NCI-H1694 (cell line): ENCODE results near the gene CASS4.

ENCODE experiments used
- DNase-seq: peaks from one replicate; lab custom pipeline; 2025; lab: John Stamatoyannopoulos, UW

The CASS4 gene

DNA sequence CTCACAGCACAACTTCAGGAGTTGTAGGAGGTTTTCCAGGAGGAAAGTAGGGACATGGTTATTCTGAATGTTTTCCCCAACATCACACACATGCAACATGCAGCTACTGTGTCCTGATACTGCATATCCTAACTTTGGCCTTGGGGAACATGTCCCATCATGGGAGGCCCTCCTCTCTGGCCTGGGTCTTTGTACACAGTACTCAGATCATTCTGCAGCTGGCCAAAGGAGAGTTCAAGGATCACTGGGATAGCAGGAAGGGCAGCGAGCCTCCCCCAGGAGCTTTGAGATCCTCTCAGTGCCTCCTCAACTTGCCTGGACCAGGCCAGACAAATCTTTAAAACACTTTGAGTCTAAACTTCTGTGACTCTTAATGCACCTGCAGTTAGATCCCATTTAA, 12.9 kb downstream of the CASS4 start:
- DNase-seq: no peak

DNA sequence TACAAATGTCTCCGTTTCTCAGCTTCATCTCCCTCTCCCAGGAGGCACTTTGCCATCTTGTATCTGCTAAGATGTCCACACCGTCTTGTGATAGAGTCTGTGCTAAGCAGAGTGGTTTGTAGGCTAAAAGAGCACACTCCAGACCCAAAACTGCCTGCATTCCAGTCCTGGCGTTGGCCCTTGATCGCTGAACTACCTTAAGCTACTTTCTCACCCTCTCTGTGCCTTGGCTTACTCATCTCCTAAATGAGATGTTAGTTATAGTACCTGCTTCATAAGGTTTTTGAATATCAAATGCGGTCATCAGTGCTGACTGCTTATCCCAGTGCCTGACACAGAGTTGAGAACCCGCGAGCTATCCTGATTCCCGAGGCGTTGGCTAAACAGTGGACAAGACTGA, 14.0 kb downstream of the CASS4 start:
- no peak for DNase-seq

DNA sequence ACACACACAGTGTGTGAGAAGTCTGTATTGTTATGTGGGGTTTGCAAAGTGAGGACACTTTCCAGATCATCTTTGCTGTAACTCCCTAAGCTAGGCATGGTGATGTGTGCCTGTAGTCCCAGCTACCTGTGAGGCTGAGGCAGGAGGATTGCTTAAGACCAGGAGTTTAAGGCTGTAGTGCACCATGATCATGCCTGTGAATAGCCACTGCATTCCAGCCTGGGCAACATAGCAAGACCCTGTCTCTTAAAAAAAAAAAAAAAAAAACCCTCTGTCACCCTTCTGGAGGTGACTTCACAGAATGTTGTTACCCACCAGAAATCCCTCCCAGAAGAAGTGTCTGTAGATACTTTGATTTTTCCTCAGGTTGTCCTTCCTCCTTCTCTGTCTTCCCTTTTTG, 14.9 kb downstream of the CASS4 start:
- DNase-seq: no peak

DNA sequence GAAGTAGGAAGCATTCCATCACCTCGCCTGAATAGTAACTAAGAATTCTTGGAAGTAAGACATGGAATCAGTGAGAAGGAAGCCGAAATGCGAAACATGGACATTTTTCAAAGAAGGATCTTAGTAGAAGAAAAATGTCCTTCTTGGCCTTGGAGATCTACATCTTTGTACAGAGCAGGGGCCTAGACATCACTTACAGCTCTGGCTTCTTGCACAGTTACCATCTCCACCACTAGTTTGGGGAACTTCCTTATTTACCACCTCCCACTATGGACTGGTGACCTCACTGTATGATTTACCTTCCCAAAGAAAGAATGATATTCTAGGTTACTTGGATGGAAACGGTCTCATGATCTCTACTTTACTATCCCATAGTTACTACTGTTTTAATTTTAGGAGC, 15.7 kb downstream of the CASS4 start:
- DNase-seq: no peak

DNA sequence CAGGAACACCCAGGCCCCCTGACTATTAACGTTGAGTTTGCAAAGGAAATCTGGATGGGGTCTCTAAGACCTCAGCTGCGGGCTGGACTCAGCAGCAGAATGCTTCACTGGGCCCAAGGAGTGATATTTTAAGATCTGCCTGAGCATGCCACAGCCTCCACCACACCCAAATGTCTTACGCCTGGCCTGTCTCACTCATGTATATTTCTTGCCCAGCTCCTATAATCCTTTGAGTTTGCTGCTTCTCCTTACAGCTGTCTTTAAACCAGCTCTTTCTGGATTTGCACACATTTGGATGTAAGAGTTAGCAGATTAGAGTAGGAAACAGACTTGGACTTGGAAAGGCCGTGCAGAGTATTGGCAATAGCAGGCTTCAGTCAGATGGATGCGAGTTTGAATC, 16.4 kb downstream of the CASS4 start:
- no peak for DNase-seq

DNA sequence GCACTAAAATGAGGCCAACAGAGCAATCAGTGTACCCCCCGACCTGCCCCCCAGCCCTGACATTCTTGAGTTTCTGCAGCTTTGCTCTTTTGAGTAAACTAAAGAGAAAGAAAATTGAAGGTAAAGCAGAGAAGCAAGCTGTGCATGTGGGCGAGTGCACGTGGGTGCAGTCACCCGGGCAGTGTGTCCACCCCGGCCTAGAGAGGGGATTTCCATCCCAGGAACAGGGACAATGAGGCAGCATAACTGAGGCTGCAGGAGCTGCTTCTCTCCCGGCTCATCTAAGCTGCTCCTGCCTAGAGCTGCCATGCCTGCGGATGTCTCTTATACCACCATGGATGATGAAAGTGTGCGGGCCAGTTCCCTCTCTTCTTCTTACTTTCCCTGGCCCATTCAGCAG, 16.8 kb downstream of the CASS4 start:
- no peak for DNase-seq

DNA sequence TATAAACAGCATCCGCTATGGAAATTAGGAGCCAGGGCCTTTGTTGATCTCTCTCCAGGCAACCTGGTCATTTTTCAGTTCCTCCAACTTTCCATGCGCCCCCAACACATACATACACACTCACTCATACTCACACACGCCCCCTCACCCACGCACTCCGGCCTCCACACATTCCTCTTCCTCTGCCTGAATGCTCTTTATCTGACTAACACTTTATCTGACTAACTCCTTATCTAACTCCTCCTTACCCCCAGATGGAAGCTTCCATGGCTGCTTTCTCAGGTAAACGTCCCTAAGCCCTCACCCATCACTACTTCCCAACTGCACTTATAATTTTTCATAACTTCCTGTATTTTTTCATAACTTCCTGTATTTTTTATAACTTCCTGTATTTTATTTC, 17.4 kb downstream of the CASS4 start:
- no peak for DNase-seq

DNA sequence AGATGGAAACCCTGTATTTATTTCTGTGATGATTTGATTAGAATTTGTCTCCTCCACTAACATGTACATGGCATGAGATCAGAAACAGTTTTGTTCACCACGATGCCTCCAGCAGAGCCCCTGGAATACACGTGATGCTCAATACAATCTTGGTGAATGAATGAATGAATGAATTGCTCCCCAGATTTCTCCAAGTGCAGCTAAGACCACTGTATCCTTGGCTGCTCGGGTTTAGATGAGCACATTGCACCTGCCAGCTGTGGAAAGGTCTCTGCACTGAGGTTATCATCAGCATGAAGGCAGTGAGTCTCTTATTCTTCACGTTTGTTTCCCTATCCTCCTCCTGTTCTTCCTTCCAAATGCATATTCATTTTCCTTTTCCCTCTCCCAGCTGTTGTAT, 17.9 kb downstream of the CASS4 start:
- DNase-seq: no peak

DNA sequence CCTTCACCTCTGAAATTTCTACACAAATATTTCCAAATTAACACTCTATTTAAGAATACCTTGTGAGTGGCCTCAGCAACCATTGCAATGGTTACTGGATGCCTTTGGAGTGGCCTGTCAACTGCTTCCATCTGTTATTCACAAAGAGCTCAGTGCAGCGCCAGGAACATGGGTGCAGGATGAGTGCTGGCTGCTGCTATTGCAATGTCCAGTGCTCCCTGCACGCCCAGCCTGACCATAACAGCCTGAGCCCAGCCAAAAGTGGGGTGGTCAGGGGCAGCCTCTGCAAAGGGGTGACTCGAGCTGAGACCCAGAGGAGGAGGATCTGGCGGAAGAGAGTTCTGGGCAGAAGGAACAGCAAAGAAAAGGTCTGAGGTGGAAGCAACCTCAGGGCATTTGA, 18.4 kb downstream of the CASS4 start:
- no peak for DNase-seq

DNA sequence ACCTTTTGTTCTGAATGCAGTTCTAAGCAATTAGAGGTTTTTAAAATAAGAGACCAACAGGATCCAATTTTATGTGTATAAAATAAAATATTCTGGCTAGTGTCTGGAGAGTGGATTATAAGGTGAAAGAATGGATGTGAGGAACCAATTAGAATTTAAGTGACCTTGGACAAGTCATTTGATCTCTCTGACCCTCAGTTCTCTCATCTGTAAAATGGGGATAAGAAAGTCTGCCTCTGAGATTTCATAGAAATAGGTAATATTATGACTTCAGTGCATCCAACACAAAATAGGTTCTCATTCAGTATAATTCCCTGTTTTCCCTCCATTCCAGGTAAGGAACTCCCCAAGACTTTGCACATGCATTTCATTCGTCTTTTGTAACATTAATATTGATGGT, 18.9 kb downstream of the CASS4 start:
- DNase-seq: no peak

DNA sequence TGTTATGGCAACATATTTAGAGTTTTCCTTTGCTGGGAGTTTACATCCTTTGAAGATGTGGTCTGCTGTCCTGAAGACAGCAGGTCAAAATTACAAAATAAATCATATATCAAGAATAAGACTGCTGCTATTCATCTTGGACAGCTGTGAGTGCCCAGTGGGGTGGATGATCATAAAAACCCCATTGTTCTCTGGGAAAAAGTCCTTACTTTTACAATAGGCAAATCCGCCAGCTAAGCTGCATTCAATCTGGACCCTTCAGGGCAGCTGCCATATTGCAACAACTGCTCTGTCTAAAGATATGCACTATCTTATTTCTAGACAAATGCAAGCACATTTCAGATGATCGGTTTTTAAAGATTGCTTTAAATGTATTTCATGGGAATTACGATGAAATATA, 19.4 kb downstream of the CASS4 start:
- no peak for DNase-seq

DNA sequence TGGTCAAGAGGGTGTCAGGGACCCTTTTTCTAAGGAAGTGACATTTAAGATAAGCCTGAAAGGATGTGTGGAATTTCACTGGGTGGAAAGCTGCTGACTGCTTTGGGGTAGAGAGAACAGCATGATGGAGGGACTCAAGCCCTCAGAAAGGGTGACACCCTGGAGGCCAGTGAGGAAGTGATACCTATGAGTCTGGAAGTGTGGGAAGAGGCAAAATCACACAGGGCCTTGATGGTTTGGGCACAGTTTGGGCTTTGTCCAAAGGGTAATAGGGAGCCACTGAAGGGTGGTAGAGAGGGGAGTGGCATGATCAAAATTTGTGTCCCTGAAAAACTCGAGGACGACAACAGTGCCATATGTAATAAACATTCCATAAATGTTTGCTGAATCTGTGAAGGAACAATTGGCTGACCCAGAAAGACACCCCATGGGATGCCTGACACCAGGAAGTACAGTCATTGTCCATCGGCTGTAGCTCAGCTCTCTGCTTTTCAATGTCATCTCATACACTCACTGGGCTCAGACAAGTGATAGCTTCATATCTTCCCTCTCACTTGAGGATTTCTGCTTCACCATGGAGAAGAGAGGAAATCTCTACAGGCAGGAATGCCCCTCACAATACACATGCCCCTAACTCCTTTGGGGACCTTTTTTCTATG, 21.3 kb downstream of the CASS4 start:
- DNase-seq: no peak

DNA sequence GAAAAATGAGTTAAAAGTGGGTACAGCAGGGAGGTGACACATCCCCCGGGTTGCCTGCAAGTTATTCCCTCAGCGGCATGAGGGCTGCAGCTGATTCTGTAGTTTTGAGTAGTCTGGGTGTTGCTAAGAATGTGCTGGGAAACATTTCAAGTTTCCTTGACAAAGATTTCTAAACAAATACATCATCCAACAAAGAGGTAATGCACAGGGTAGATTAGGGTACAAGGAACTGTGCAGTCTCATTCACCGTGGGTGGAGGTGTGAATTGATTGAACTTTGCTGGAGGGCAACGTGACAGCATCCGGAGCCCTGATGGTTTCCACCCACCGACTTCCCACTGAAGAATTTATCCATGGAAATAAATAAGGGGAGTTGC, 21.8 kb downstream of the CASS4 start:
- DNase-seq: no peak

DNA sequence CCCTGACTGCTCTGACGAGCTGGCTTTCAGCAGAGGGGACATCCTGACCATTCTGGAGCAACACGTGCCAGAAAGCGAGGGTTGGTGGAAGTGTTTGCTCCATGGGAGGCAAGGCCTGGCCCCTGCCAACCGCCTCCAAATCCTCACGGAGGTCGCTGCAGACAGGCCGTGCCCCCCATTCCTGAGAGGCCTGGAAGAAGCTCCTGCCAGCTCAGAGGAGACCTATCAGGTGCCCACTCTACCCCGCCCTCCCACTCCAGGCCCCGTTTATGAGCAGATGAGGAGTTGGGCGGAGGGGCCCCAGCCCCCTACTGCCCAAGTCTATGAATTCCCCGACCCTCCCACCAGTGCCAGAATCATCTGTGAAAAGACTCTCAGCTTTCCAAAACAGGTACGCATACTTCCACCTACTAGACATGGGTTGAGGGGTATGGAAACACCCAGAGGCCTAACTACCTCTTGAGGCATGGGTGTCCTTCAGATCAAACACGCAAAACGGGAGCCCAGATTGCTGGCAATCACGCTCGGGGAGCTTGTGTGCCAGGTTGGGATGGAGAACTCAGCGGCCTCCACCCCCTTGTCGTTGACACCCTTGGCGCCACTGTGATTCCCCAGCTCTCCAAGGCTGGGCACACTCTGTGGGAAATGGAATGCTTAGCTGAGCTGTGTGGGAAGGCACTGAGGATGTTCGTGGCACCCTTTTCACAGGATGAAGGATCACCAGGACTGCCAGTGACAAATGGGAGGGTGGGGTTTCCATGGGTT, 25.3 kb downstream of the CASS4 start:
- DNase-seq: no peak

DNA sequence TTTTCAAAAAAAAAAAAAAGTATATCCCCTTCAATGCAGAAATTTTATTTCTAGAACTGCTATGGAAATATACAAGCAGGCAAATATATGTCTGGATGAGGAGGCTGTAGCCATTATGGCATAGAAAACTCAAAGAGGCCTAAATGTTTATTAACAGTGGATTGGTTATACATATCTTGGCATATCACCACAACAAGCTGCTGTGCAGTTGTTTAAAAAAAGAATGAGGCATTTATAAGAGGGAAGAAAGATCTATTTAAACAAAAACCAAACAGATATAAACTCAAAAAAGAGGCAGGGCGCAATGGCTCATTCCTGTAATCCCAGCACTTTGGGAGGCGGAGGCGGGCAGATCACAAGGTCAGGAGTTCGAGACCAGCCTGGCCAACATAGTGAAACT, 26.2 kb downstream of the CASS4 start:
- DNase-seq: no peak

DNA sequence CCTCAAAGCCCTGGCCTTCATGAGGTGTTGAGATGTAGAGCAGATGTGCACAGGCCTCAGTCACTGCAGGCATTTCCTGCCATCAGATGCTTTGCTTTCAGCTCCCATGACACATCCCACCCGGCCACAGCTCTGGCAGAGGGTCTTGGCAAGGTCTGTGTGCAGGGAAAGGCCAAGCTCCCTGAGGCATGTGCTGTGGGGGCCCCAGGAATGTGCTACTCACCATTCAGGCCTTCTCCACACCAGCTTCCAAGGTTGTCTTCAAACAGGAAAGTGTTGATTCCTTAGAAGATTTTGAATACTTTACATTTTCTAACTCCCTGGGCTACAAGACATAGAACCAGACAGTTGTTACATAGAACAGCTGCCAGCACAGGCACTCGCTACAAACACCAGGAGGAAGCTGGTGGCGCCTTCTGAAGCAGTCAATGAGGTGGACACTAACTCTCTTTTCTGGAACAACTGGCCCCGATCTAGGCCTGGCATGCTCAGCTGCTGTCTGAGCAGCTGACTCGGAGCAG, 27.8 kb downstream of the CASS4 start:
- no peak for DNase-seq

DNA sequence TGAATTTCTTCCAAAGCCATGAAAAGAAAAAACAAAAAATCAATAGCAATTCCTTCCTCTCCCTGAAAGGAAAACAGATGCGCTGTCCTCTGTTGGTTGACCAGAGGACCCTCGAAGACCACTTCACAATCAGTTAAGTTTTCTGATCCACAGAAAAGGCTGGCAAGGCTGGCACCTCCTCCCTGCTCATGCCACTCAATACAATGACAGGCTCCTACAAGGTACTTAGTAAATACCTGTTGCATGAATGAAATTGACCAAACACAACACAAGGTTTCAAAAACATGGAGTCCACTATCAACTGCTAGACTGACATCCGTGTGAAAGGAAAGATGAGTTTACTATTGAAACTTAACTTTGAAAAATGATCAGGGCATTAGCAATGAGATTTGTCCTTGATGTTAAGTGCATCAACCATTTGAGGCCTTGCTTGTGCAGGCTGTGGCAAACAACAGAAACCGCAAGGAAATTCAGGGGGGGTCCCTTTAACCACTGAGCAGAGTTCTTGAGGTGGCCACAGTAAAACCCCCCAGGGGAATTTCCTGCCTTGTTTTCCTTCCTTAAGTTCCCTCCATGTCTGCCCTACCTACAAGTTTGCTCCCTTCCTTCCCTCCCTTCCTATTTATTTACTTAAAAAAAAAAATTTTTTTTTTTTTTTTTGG, 28.4 kb downstream of the CASS4 start:
- DNase-seq: no peak

DNA sequence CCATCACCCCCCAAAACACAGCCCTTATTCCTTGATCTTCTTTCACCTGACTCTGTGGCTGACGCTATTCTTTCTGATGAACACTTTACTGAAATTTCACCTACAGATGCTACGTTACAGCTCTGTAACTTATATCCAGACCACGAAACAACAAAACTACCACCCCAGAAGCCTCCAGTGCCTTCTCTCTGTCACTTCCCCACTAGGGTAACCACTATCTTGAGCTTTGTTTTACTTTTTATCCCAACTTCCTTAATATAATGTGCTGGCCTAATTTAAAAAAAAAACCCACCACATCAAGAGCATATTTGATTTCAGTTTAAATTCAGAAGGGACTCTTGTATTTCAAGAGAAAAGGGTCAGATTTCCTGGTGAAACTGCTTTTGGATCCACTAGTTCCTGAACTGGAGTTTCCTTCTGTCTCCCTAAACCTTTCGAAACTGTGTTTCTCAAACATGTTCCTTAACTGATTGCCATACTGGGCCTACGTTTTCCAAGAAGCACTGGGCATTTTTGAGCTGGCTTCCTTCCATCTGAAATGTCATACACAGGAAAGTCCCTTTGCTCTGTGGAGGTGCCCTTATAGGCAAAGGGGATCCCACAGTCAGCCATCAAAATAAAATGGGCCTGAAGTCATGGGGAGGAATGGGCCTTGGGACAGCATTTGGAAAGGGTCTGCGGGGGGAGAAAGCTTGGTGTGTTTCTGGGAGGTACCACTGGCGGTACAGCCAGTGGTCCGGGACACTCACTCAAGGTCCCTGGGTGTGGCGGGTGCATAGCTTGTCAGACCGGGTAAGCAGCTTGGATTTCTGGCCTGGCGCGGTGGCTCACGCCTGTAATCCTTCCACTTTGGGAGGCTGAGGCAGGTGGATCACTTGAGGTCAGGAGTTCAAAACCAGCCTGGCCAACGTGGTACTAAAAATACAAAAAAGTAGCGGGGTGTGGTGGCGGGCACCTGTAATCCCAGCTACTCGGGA, 30.6 kb downstream of the CASS4 start:
- DNase-seq: no peak

DNA sequence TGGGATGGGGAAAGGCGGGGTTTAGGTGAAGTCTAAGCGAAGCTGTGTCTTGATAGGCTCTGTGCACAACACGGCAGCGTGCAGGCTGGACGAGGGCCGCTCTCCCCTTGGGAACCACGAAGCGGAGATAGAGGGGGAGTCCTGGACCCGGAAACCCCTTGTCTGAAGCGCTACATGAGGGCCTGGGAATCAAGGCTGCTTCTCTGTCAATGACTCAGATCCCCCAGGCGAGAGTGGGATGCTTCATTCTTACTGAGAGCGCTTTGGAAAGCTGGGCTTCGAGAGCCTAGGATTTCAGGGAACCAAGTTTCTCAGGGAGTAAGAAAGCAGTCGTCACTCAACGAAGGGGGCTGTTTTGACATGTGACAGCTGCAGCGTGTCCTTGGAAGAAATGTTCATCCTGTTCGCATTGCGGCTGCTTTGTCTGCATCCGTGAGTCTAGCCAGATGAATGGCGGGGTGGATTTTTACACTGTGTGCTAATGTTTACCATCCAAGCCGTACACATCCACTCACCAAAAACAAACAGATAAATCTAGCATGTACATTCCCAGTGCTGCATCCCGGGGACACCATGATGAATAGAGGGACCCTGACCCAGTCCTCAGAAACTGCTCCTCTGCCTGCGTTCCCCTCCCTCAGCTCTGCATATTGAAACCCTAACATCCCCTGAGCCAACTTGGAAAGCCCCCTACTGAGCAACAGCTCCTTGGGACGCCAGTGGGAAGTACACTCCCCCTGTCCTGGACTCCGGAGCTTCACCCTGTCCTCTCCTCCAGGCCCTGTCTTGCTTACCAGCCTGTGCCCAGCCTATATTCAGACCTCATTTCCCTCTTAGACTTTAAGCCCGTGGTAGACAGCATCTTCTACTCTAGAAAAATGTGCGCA, 31.8 kb downstream of the CASS4 start:
- DNase-seq: no peak

DNA sequence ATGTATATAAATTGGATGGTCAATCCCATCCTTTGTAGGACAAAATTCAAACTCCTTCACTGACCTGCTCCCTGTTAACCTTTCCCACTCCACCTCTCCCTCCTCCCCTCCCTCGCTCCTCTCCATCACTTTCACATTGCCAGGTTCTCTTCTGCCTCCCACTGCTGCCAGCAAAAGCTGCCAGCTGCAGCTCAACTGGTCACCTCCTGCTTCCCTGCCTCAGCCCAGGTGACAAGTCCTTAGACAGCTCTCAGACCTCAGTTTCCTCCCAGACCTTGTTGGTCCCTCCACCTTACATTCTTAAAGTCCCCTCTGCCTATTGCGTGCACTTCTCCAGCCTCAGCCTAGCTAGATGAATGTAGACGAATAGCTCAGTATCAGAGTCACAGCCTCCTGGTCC, 33.1 kb downstream of the CASS4 start:
- no peak for DNase-seq

DNA sequence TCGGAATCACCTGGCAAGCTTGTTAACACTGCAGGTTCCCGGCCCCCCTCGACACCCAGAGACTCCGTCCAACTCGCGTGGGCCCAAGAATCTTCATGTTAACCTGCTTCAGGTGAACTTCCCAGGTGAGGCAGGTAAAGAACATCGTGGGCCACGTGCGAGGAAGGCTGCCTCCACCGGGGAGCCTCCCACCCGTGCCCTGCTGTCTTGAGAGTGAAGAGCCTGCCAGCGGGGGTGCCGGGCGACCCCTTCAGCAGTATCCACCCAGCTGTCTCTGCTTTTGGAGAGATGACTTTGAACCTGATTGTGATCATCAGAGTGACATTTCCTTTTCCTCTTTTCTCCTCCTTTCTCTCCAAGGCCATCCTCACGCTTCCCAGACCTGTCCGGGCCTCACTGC, 33.5 kb downstream of the CASS4 start:
- DNase-seq: no peak
